ENCODE measurements around the gene FHIT.

DNA sequence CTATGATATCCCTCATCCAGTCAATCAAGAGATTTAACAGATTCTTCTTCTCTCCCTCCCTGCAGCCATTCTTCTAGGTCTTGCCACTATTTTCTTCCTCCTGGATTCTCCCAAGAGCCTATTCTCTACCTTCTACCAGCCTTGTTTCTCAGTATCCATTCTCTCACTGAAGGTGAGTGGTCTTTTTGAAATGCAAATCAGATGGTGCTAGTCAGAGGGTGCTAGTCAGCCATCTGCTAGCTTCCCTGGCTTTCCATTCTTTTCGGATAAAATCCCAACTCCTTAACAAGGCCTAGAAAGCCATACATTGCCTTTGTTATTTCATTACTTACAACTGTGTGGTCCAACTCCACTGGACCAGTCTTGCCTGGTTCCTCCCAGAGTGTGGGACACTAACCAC is 1467.1 kb downstream of the FHIT start:
- TF ChIP-seq, protein P1, sequence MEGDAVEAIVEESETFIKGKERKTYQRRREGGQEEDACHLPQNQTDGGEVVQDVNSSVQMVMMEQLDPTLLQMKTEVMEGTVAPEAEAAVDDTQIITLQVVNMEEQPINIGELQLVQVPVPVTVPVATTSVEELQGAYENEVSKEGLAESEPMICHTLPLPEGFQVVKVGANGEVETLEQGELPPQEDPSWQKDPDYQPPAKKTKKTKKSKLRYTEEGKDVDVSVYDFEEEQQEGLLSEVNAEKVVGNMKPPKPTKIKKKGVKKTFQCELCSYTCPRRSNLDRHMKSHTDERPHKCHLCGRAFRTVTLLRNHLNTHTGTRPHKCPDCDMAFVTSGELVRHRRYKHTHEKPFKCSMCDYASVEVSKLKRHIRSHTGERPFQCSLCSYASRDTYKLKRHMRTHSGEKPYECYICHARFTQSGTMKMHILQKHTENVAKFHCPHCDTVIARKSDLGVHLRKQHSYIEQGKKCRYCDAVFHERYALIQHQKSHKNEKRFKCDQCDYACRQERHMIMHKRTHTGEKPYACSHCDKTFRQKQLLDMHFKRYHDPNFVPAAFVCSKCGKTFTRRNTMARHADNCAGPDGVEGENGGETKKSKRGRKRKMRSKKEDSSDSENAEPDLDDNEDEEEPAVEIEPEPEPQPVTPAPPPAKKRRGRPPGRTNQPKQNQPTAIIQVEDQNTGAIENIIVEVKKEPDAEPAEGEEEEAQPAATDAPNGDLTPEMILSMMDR (IDR thresholded peaks at IDR 0.05), result no peak
- TF ChIP-seq EP300 (IDR thresholded peaks at IDR 0.05), result no peak
- no peak for TF ChIP-seq POLR2A (IDR thresholded peaks at IDR 0.05; ENCODE audit: low read depth)

Measured in esophagus muscularis mucosa (tissue), 4 donors.